GM23248 (cell line): ENCODE measurements around the gene IFNA10. TPM values are rescaled to one million over a fixed set of nuclear protein-coding genes. Genes with fewer than 3 reads are reported as not detected.
A peak's percentile ranks its signal among the peaks of the same experiment; 100 is the strongest.
"Not testable (repeated sequence)": the region's sequence is repeated elsewhere in the genome, so short reads cannot be mapped to it uniquely, and the experiment has no call there.

Experiments used
- DNase-seq: peaks from one replicate; pipeline ENCODE4 v3.0.0-alpha.2; 2015
- H2AFZ ChIP-seq: fragments of 200-600 bp; sonication (generic); 2 replicates; pipeline ENCODE4 v1.6.1; 2016; ENCODE audit warnings: antibody characterized with exemption
- H3F3A ChIP-seq: fragments of 200-600 bp; sonication (generic); 2 replicates; pipeline ENCODE4 v1.6.1; 2016; ENCODE audit warnings: mild to moderate bottlenecking, antibody characterized with exemption, mixed run types; ENCODE audit not compliant: insufficient read depth
- H3K27ac ChIP-seq: fragments of 200-600 bp; sonication (generic); 2 replicates; pipeline ENCODE4 v1.5.1; 2016; ENCODE audit warnings: mild to moderate bottlenecking
- H3K27me3 ChIP-seq: fragments of 200-600 bp; sonication (generic); replicated peaks from 2 replicates; pipeline ENCODE4 v1.6.1; 2016; ENCODE audit warnings: mild to moderate bottlenecking; ENCODE audit not compliant: insufficient read depth
- H3K36me3 ChIP-seq: fragments of 200-600 bp; sonication (generic); 2 replicates; pipeline ENCODE4 v1.6.1; 2016; ENCODE audit warnings: low read depth, mild to moderate bottlenecking
- H3K4me1 ChIP-seq: fragments of 200-600 bp; sonication (generic); 2 replicates; pipeline ENCODE4 v1.6.1; 2016; ENCODE audit warnings: mild to moderate bottlenecking; ENCODE audit not compliant: insufficient read depth
- H3K4me2 ChIP-seq: fragments of 200-600 bp; sonication (generic); one replicate; pipeline ENCODE4 v1.6.1; 2016; ENCODE audit warnings: mild to moderate bottlenecking; ENCODE audit not compliant: unreplicated experiment
- H3K4me3 ChIP-seq: fragments of 200-600 bp; sonication (generic); 2 replicates; pipeline ENCODE4 v1.5.1; 2016; ENCODE audit warnings: mild to moderate bottlenecking
- H3K79me2 ChIP-seq: fragments of 200-600 bp; sonication (generic); 2 replicates; pipeline ENCODE4 v1.6.1; 2016; ENCODE audit warnings: mild to moderate bottlenecking; ENCODE audit not compliant: insufficient read depth
- H3K9ac ChIP-seq: fragments of 200-600 bp; sonication (generic); 2 replicates; pipeline ENCODE4 v1.6.1; 2016; ENCODE audit warnings: mild to moderate bottlenecking
- H3K9me2 ChIP-seq: fragments of 200-600 bp; sonication (generic); 2 replicates; pipeline ENCODE4 v1.6.1; 2016; ENCODE audit warnings: mixed run types, mild to moderate bottlenecking, moderate library complexity; ENCODE audit not compliant: insufficient read depth
- H3K9me3 ChIP-seq: fragments of 200-600 bp; sonication (generic); one replicate; pipeline ENCODE4 v1.6.1; 2017; ENCODE audit warnings: low read depth
- H4K20me1 ChIP-seq: fragments of 200-600 bp; sonication (generic); 2 replicates; pipeline ENCODE4 v1.6.0; 2016; ENCODE audit not compliant: insufficient read depth
- EZH2 ChIP-seq: fragments of 200-600 bp; sonication (generic); IDR thresholded peaks from 2 replicates; pipeline ENCODE4 v1.6.1; 2018; ENCODE audit warnings: antibody characterized with exemption, mild to moderate bottlenecking; ENCODE audit not compliant: insufficient read depth, poor library complexity, severe bottlenecking
- EZH2phosphoT487 ChIP-seq: fragments of 200-600 bp; sonication (generic); IDR thresholded peaks from 2 replicates; pipeline ENCODE4 v1.6.1; 2018; ENCODE audit warnings: antibody characterized with exemption, moderate library complexity, mild to moderate bottlenecking, low read depth; ENCODE audit not compliant: insufficient read depth
- WGBS, 2 experiments: methylation state at CpG; one replicate each; pipeline ENCODE4 v1.1.6; 2015 to 2017; ENCODE audit warnings: low lambda C conversion rate in 2 of 2, low coverage in 1 of 2; ENCODE audit errors: missing lambda C conversion rate in 2 of 2; 5-methylcytosine and 5-hydroxymethylcytosine counted together
- in situ Hi-C: fragments of 300-500 bp; cut with MboI; formaldehyde crosslinking; loops from 2 replicates; pipeline ENCODE4 v1.15.0; 2020
- polyA plus RNA-seq: library from polyadenylated mRNA; unstranded; fragments of >200 nt; fragmentation: Nextera tagmentation; extraction: Ambion mirVana; gene quantifications from 2 replicates; pipeline ENCODE4 v1.2.1, GENCODE V29; 2016
- total RNA-seq: library from RNA; depleted of rRNA; stranded (reverse); fragments of >200 nt; shearing (Covaris generic); gene quantifications from 2 replicates; pipeline ENCODE4 v1.2.3, GENCODE V29; 2014

The IFNA10 gene
- total and polyA plus RNA-seq, 2 experiments from 2014 or later, result not detected

- Histone ChIP-seq H3K79me2 (no peaks in the 10 kb centered on the region), H4K20me1 (no peaks in the 10 kb centered on the region), H3F3A (no peaks in the 10 kb centered on the region), H3K4me2 (no peak overlapping the region), H3K27ac (no peak overlapping the region), H3K4me3 (no peak overlapping the region), H3K9me2 (no peaks in the 10 kb centered on the region), H3K4me1 (no peaks in the 10 kb centered on the region), H3K9me3 (no peaks in the 10 kb centered on the region), H2AFZ (no peak overlapping the region), H3K36me3 (no peaks in the 10 kb centered on the region), H3K9ac (no peak overlapping the region), H3K27me3 (peaks cover 30% of the 10 kb centered on the region)
- in situ Hi-C loops, result loop anchor here (25.0 kb wide), 1 partner anchor 553 kb away; no protein-coding TSS in a partner anchor
- no peak for DNase-seq
- TF ChIP-seq EZH2phosphoT487, result no peak
- no peak for TF ChIP-seq EZH2
- WGBS, 2 experiments, result 40 to 55% methylated on average over 4 of the region's 4 CpGs
Observed at GRCh38 chr9:21234153-21234687, 27.3 kb upstream of the IFNA10 start.

- Histone ChIP-seq H3K4me2 (no peak overlapping the region), H3K9me2 (no peaks in the 10 kb centered on the region), H3K4me3 (no peak overlapping the region), H3K9ac (no peak overlapping the region), H3K79me2 (no peaks in the 10 kb centered on the region), H3K27me3 (peaks cover 24% of the 10 kb centered on the region), H3K27ac (no peak overlapping the region), H3F3A (no peaks in the 10 kb centered on the region), H2AFZ (no peak overlapping the region), H3K4me1 (no peaks in the 10 kb centered on the region), H3K9me3 (no peaks in the 10 kb centered on the region), H3K36me3 (no peaks in the 10 kb centered on the region), H4K20me1 (no peaks in the 10 kb centered on the region)
- 73 to 75% methylated on average over 2 of the region's 2 CpGs for WGBS, 2 experiments
- no peak for DNase-seq
- no peak for TF ChIP-seq EZH2
- no peak for TF ChIP-seq EZH2phosphoT487
- in situ Hi-C loops, result loop anchor here (25.0 kb wide), 1 partner anchor 554 kb away; no protein-coding TSS in a partner anchor
Observed at GRCh38 chr9:21233258-21233657, 26.3 kb upstream of the IFNA10 start.

GRCh38 chr9:21228122-21228521, 21.2 kb upstream of the IFNA10 start, which contains the start of gene IFNA17:
IFNA17 (minus strand) TSS chr9:21228222; CDS start chr9:21228173, 49 bp downstream.
- no peaks in the 10 kb centered on the region for H4K20me1 ChIP-seq
- 68 to 70% methylated on average over 2 of the region's 2 CpGs for WGBS, 2 experiments
- in situ Hi-C loops, result loop anchor here (25.0 kb wide), 1 partner anchor 559 kb away; no protein-coding TSS in a partner anchor
- H3F3A ChIP-seq, result no peaks in the 10 kb centered on the region
- H3K4me1 ChIP-seq, result no peaks in the 10 kb centered on the region
- no peak within 1 kb of the TSS for H3K4me2 ChIP-seq
- no peaks in the 10 kb centered on the region for H3K9me2 ChIP-seq
- no peaks in the 10 kb centered on the region for H3K36me3 ChIP-seq
- no peaks in the 10 kb centered on the region for H3K9me3 ChIP-seq
- no peak within 1 kb of the TSS for H3K9ac ChIP-seq
- H2AFZ ChIP-seq, result no peak within 1 kb of the TSS
- no peak for TF ChIP-seq EZH2
- H3K4me3 ChIP-seq, result no peak within 1 kb of the TSS
- DNase-seq, result no peak
- H3K27ac ChIP-seq, result no peak within 1 kb of the TSS
- no peaks in the 10 kb centered on the region for H3K79me2 ChIP-seq
- H3K27me3 ChIP-seq, result peaks cover 10% of the 10 kb centered on the region

GRCh38 chr9:21217211-21217610, 10.3 kb upstream of the IFNA10 start, which contains the start of gene IFNA16:
IFNA16 (minus strand) TSS chr9:21217311; CDS start chr9:21217305, 6 bp downstream.
- H3F3A ChIP-seq, H3K4me2 ChIP-seq, H3K9me2 ChIP-seq, H3K27ac ChIP-seq, H3K9ac ChIP-seq, H4K20me1 ChIP-seq, H3K4me3 ChIP-seq, H3K79me2 ChIP-seq, H3K4me1 ChIP-seq, H2AFZ ChIP-seq, H3K9me3 ChIP-seq, DNase-seq, in situ Hi-C loops, H3K36me3 ChIP-seq: not testable (repeated sequence)
- peaks cover 27% of the 10 kb centered on the region for H3K27me3 ChIP-seq
- 45 to 68% methylated on average over 1 of the region's 1 CpG for WGBS, 2 experiments

- H3F3A ChIP-seq, in situ Hi-C loops: not testable (repeated sequence)
Observed at GRCh38 chr9:21213411-21214326, 6.7 kb upstream of the IFNA10 start.

GRCh38 chr9:21212160-21212559, 5.2 kb upstream of the IFNA10 start:
- H2AFZ ChIP-seq, H3K9me3 ChIP-seq, H3K9me2 ChIP-seq, H3K79me2 ChIP-seq, in situ Hi-C loops, H3K4me1 ChIP-seq, H3F3A ChIP-seq, DNase-seq, H4K20me1 ChIP-seq, H3K27ac ChIP-seq, H3K9ac ChIP-seq, H3K36me3 ChIP-seq, H3K4me2 ChIP-seq, H3K4me3 ChIP-seq: not testable (repeated sequence)
- peaks cover 20% of the 10 kb centered on the region for H3K27me3 ChIP-seq
- 13 to 24% methylated on average over 2 of the region's 2 CpGs for WGBS, 2 experiments

More at GRCh38 chr9:21213411-21214326, 6.7 kb upstream of the IFNA10 start:
- not testable (repeated sequence) for H2AFZ ChIP-seq, H3K27ac ChIP-seq, H4K20me1 ChIP-seq, H3K4me3 ChIP-seq, H3K9me3 ChIP-seq, H3K79me2 ChIP-seq, H3K4me2 ChIP-seq, H3K9ac ChIP-seq, H3K36me3 ChIP-seq, H3K9me2 ChIP-seq, H3K4me1 ChIP-seq
- peaks cover 16% of the 10 kb centered on the region for H3K27me3 ChIP-seq
- 16 to 24% methylated on average over 4 of the region's 5 CpGs for WGBS, 2 experiments
- peak; percentile 16 for DNase-seq

- peaks cover 16% of the 10 kb centered on the region for H3K27me3 ChIP-seq
- DNase-seq, in situ Hi-C loops, H3K79me2 ChIP-seq, H4K20me1 ChIP-seq, H3K4me2 ChIP-seq, H3K27ac ChIP-seq, H3K4me1 ChIP-seq, H3K9ac ChIP-seq, H3K9me2 ChIP-seq, H2AFZ ChIP-seq, H3K9me3 ChIP-seq, H3F3A ChIP-seq, H3K4me3 ChIP-seq, H3K36me3 ChIP-seq: not testable (repeated sequence)
- 68 to 76% methylated on average over 2 of the region's 2 CpGs for WGBS, 2 experiments
Observed at GRCh38 chr9:21210782-21211181, 3.8 kb upstream of the IFNA10 start.
